HEK293T (cell line): ENCODE measurements around the gene CHMP6.

Experiments used
- CTCF ChIA-PET: fragments of 350-600 bp; formaldehyde crosslinking; extraction: SDS; loops from one replicate; lab custom pipeline; 2021; ENCODE audit warnings: antibody characterized with exemption, inconsistent platforms; lab: Yijun Ruan, JAX
- POLR2A ChIA-PET: fragments of 350-600 bp; formaldehyde crosslinking; extraction: SDS; loops from one replicate; lab custom pipeline; 2020; ENCODE audit warnings: antibody characterized with exemption, inconsistent platforms; lab: Yijun Ruan, JAX
- DNase-seq: peaks from one replicate; pipeline ENCODE4 v3.0.0; 2012; ENCODE audit warnings: mixed read lengths; ENCODE audit errors: extremely low spot score
- ARNT ChIP-seq: fragments of 450-650 bp; IDR thresholded peaks from 2 replicates; pipeline ENCODE4 v1.6.1; 2017; ENCODE audit warnings: mild to moderate bottlenecking
- BHLHE40 ChIP-seq: fragments of 450-650 bp; IDR thresholded peaks from 2 replicates; pipeline ENCODE4 v1.6.1; 2016; ENCODE audit warnings: mild to moderate bottlenecking, moderate library complexity, borderline replicate concordance
- CTBP1 ChIP-seq: fragments of 450-650 bp; IDR thresholded peaks from 2 replicates; pipeline ENCODE4 v1.6.1; 2016; ENCODE audit warnings: borderline replicate concordance
- ELF4 ChIP-seq: fragments of 450-650 bp; IDR thresholded peaks from 2 replicates; pipeline ENCODE4 v1.6.1; 2017; ENCODE audit warnings: antibody characterized with exemption
- FOXA1 ChIP-seq: fragments of 450-650 bp; IDR thresholded peaks from 2 replicates; pipeline ENCODE4 v1.6.1; 2016; ENCODE audit warnings: mild to moderate bottlenecking
- FOXK2 ChIP-seq: fragments of 450-650 bp; IDR thresholded peaks from 2 replicates; pipeline ENCODE4 v1.6.1; 2016; ENCODE audit warnings: mild to moderate bottlenecking
- FOXM1 ChIP-seq: fragments of 450-650 bp; IDR thresholded peaks from 2 replicates; pipeline ENCODE4 v1.6.1; 2017; ENCODE audit warnings: mild to moderate bottlenecking, borderline replicate concordance
- HDGF ChIP-seq: fragments of 450-650 bp; IDR thresholded peaks from 2 replicates; pipeline ENCODE4 v1.6.1; 2017; ENCODE audit warnings: antibody characterized with exemption, borderline replicate concordance
- L3MBTL2 ChIP-seq: fragments of 450-650 bp; conservative IDR thresholded peaks from 2 replicates; pipeline ENCODE4 v1.6.1; 2016; ENCODE audit warnings: mild to moderate bottlenecking
- LEF1 ChIP-seq: fragments of 450-650 bp; IDR thresholded peaks from 2 replicates; pipeline ENCODE4 v1.6.1; 2017; ENCODE audit warnings: mild to moderate bottlenecking, borderline replicate concordance
- NFRKB ChIP-seq: fragments of 450-650 bp; IDR thresholded peaks from 2 replicates; pipeline ENCODE4 v1.6.1; 2016; ENCODE audit warnings: mild to moderate bottlenecking, moderate library complexity
- PKNOX1 ChIP-seq: fragments of 450-650 bp; IDR thresholded peaks from 2 replicates; pipeline ENCODE4 v1.6.1; 2016
- SP1 ChIP-seq: fragments of 450-650 bp; IDR thresholded peaks from 2 replicates; pipeline ENCODE4 v1.6.1; 2017
- SUZ12 ChIP-seq: fragments of 450-650 bp; IDR thresholded peaks from 2 replicates; pipeline ENCODE4 v1.6.1; 2016; ENCODE audit warnings: mild to moderate bottlenecking
- TARDBP ChIP-seq: fragments of 450-650 bp; IDR thresholded peaks from 2 replicates; pipeline ENCODE4 v1.6.1; 2016
- ZNF384 ChIP-seq: fragments of 450-650 bp; IDR thresholded peaks from 2 replicates; pipeline ENCODE4 v1.6.1; 2016

CHMP6 gene

GRCh38 chr17:80960797-80961452, 30.7 kb upstream of the CHMP6 start:
- POLR2A ChIA-PET, result no interaction called here
- CTCF ChIA-PET, result no interaction called here
- TF ChIP-seq ZNF384 (no peak), NFRKB (no peak), ELF4 (no peak), PKNOX1 (no peak), TARDBP (no peak), ARNT (no peak), FOXK2 (no peak), SP1 (no peak), BHLHE40 (no peak), HDGF (no peak), FOXA1 (no peak)
- DNase-seq, result no peak

- ChIA-PET POLR2A (no interaction called here), CTCF (no interaction called here)
- TF ChIP-seq NFRKB (no peak), SP1 (no peak), ZNF384 (no peak), L3MBTL2 (no peak), ELF4 (no peak), LEF1 (no peak), SUZ12 (no peak), FOXK2 (no peak), BHLHE40 (no peak), HDGF (no peak), ARNT (no peak), FOXA1 (no peak), CTBP1 (no peak), PKNOX1 (no peak), TARDBP (no peak), FOXM1 (no peak)
- DNase-seq, result no peak
Observed at GRCh38 chr17:80961541-80962330, 29.9 kb upstream of the CHMP6 start.

- CTCF ChIA-PET, result no interaction called here
- DNase-seq, result no peak
- POLR2A ChIA-PET, result no interaction called here
- TF ChIP-seq L3MBTL2 (no peak), FOXK2 (no peak), CTBP1 (no peak), ZNF384 (no peak), TARDBP (no peak), NFRKB (no peak), PKNOX1 (no peak), FOXM1 (no peak), LEF1 (no peak), BHLHE40 (no peak), ARNT (no peak), FOXA1 (no peak), SUZ12 (no peak), HDGF (no peak), ELF4 (no peak), SP1 (no peak)
Observed at GRCh38 chr17:80962356-80963329, 29.0 kb upstream of the CHMP6 start.

- no peak for TF ChIP-seq FOXM1
- ChIA-PET POLR2A (no interaction called here), CTCF (no interaction called here)
- no peak for DNase-seq
Observed at GRCh38 chr17:80963812-80964543, 27.7 kb upstream of the CHMP6 start.

GRCh38 chr17:80964544-80964856, 27.1 kb upstream of the CHMP6 start:
- DNase-seq, result no peak
- TF ChIP-seq FOXM1, result no peak
- ChIA-PET POLR2A (no interaction called here), CTCF (no interaction called here)
